A172 (cell line): ENCODE results near the gene IFI16. TPM values are rescaled to one million over a fixed set of nuclear protein-coding genes. Genes with fewer than 3 reads are reported as not detected.
"Not testable (repeated sequence)": the region's sequence is repeated elsewhere in the genome, so short reads cannot be mapped to it uniquely, and the experiment has no call there.

Source experiments
- DNase-seq: peaks from one replicate; pipeline ENCODE4 v3.0.0-alpha.2; 2015; ENCODE audit warnings: low spot score
- total RNA-seq: library from RNA; depleted of rRNA; stranded (reverse); fragments of >200 nt; shearing (Covaris generic); gene quantifications from 2 replicates; pipeline ENCODE4 v1.2.3, GENCODE V29; 2014

Gene IFI16
- total RNA-seq, 1 experiment from 2014 or later = 52.3 TPM

DNA sequence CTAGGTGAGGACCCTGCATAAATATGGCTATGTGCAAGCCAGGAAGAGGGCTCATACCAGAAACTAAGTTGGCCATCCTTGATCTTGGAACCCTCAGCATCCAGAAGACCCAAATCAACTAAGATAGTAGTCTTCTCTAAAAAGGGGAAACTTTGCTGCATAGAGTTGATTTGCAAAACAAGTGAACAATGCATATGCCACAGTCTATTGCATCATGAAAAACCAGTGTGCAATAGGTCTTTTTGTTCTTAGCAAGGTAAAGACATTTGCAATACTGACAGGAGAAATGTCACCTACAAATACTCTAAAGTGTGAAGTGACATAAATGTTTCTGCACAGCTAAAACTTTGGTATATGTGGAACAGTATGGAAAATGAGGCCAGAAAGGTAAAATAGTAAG, 2.0 kb upstream of the IFI16 start:
- DNase-seq = no peak

DNA sequence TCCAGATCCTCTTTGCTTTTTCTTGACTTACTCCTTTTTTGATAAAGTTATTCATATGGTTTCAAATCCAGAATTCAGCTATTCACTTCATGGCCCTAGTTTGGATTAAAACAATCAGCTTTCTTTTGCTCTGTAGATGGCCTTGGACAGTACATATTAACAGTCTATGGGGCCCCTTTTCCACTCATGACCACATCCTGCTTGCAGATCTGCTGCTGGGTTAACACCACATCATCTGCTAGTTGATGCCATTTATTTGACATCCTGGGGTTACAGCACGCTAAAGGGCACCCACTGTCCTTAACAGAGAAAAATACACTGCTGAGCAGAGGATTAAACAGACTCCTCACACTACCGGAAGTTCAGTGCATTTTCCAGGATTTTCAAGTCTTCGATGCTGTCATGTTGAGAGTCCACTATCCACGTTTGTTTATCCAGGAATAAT, 941 bp upstream of the IFI16 start:
- peak; percentile 19 for DNase-seq

- peak; percentile 31 for DNase-seq
These were observed 420 bp upstream of the IFI16 start for GRCh38 chr1:159009287-159009686.

- DNase-seq = no peak
These were observed 684 bp downstream of the IFI16 start for GRCh38 chr1:159010391-159010790.

DNA sequence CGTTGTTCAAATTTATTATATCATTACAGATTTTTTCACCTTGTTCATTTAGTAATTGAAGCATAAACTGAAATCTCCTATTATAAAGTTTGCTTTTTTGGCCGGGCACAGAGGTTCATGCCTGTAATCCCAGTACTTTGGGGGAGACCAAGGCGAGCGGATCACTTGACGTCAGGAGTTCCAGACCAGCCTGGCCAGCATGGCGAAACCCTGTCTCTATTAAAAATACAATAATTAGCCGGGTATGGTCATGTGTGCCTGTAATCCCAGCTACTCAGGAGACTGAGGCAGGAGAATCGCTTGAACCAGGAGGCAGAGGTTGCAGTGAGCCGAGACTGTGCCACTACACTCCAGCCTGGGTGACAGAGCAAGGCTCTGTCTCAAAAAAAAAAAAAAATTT, 1.3 kb downstream of the IFI16 start:
- DNase-seq = not testable (repeated sequence)

DNA sequence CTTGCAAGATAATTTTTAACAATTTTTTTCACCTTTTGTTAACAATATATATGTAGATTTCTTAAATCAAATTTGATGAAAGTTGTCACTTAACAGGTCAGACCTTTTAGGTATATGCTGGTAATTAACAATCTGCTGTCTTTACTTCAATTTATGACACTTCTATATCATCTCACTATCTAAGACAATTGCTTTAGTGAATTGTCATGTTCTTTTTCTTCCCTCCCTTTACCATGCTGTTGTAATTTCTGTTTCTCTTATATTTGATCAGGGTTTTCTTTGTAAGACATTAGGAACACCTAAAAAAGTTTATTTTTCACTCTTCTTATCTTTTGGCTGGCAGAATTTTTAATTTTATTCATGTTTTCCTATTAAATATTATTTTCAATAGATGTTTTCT, 2.0 kb downstream of the IFI16 start:
- DNase-seq = no peak

DNA sequence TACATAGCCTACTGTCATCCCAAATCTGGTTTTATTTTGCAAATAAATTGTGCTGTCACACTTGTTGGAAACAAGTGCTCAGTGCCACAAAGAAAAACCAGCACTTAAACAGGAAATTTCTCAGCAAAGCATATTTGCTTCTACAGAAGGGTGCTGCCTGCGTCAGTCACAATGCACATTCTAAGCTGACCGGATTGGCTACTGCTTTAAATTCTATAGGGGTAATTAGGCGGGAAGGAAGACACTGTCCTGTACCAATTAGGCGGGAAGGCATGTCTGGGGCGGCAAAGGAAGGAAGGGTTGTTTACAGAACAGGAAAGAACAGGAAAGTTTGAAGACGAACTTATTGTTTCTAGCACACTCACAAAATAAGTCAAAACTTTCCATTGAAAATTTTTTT, 2.8 kb downstream of the IFI16 start:
- peak; percentile 76 for DNase-seq

DNA sequence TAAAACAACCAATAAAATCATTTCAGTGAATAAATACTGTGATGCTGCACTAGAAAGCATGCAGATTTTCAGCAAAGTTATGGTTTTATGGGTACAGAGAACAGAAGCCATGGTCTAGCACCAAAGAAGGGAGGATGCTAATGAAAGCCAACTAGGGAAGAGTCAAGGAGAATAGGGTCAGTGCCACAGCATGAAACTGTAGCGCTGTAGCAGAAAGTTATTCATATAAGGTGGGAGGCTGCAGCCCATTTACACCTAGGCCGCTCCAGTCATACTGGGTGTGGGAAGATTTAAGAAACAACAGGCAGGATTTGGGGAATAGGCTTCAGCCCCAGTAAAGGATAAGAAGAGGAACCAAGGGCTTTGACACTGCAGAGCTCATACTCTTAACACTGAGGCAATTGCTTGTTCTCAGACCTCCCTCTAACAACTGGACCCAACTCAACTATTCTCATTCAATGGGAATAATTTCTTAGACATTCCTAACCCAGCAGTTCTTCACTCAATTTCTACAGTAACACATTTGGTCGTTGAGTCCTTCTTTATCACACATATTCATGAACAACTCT, 4.4 kb downstream of the IFI16 start:
- no peak for DNase-seq

DNA sequence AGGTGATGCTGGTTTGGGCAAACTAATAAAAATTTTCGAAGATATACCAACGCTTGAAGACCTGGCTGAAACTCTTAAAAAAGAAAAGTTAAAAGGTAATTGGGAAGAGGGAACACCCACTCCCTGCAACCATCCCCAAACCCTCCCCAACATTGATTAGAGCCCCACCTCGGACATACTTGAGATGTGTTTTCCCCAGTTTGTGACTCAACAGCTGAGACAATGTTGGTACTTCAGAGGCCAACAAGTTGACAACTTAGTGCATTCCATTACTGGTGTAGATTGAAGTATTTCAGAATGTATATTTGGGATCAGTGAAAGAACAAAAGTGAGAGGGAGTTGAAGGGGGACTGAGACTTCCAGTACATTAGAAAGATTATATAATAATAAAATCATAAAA, 5.1 kb downstream of the IFI16 start:
- no peak for DNase-seq

GRCh38 chr1:159015440-159015909, 5.8 kb downstream of the IFI16 start:
- DNase-seq = peak; percentile 93

DNA sequence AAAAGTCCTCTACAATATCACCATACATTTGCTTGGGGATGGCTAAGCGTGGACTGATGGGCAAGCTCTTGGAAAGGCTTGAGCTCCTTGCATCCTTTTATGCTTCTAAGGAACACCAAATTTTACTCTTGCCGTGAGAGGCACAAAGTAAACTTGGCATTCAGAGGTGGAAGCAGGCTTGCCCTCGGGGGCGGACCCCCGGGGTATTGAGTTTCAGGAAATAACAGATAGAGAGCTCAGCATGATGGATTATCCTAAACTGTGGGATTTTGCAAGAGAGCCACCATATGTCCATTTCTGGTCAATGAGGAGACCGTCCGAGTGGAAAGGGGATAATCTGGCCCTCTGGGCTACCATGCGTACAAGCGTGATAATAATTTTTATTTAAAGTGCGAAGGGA, 14.0 kb downstream of the IFI16 start:
- DNase-seq = no peak

DNA sequence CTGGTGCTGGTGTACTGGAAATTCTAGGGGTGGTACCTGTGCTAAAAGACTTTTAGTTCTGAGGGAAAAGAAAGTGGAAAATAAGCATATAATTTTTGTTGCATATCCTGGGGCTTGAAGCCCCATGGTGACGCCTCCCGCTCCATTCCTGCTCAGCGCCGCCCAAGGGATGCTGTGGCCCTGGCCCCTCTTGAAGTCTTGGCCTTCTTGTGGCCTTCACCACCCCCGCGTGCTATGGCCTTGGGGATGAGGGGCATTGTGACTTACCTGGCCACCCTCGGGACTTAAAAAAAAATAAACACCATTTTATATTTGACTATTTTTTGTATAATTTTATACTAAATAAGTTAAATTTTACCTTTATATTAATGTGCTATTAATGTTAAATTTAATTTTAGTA, 15.3 kb downstream of the IFI16 start:
- no peak for DNase-seq

DNA sequence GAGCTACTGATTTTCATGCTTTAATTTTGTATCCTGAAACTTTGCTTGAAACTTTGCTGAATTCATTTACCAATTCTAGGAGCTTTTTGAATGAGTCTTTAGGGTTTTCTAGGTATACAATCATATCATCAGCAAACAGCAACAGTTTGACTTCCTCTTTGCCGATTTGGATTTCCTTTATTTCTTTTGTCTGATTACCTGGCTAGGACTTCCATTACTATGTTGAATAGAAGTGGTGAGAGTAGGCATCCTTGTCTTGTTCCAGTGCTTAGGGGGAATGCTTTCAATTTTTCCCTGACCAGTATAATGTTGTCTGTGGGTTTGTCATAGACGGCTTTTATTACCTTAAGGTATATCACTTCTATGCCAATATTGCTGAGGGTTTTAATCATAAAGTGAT, 17.1 kb downstream of the IFI16 start:
- DNase-seq = not testable (repeated sequence)

DNA sequence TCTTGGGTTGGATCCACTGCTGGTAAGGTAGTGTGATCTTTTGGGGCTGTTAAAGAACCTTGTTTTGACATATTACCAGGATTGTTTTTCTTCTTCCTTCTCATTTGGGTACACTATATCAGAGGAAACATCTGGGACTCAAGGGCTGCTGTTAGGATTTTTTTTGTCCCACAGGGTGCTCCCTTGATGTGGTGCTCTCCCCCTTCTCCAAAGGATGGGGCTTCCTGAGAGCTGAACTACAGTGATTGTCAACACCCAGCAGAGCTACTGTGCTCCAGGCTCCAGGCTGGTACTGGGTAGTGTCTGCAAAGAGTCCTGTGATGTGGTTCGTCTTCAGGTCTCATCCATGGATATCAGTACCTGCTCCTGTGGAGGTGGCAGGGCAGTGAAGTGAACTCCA, 20.6 kb downstream of the IFI16 start:
- no peak for DNase-seq

DNA sequence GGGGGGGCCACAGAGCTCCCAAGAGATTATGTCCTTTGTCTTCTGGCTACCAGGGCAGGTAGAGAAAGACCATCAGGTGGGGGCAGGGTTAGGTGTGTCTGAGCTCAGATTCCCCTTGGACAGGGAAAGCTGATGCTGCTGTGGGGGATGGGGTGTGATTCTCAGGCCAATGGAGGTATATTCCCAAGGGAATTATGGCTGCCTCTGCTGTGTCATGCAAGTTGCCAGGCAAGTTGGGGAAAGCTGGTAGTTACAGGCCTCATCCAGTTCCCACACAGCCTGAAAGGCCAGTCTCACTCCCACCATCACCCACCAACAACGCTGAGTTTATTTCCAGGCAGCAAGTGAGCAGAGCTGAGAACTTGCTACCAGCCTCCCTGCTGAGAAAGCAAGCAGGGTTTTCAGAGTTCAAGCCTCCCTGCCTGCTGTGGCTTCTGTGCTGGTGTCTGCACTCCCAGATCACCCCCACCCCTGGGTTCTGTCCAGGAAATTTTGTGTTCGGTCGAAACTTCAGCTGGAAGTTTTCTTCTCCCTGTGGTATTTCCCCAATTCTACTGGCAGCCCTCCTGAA, 21.3 kb downstream of the IFI16 start:
- no peak for DNase-seq

DNA sequence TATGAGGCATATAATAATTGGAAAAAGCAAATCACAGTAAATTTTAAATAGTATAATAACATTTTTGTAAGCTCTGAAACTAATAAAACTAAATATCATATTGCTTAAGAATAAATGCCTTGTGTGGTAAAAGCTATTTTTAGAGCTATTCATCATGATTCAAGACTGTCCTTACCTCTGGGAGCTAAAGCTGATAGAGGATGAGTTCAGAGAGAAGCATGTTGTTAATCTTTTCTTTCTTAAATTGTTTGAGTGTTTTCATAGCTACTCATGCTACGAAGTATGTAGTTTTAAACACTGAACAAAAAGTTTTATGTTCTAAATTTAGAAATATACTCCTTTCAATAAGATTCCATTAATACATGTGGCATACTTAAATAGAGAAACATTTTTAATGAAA, 30.5 kb downstream of the IFI16 start:
- peak; percentile 5 for DNase-seq

DNA sequence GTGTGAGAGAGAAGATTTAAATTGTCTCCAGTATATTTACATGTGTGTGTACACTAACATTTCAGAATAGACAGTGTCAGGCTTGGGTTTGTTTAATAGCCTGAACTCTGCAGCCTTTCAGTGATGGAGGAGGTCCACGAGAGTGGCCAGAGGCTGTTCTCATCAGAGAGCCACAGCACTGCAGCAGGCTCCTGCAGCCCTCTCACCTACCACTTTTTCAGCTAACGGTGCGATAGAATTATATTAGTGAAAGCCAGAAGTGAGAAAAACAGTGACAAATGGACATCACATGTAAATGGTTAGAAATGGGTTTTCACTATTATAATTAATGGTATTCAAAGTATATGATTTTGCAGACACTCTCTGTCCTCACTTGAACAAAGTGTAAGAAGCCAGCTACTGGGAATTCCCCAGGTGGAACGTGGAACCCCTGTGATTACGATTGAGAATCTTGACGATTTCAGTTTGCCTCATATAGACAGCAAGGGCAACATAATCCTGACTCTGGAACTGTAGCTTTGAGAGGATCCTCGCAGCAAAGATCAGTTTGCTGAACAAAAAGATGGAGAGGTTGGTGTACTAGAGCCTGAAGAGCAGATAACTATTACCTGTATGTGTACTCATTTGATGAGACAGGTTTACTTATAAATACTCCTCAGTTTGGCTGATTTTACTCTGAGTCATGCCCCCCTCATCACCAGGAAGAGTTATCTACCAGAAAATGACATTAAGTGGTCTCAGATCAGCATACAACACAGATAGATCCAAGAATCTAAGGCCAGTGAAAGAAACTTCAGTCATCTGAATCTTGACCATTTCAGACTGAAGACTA, 31.4 kb downstream of the IFI16 start:
- DNase-seq = no peak

GRCh38 chr1:159046486-159046885, 36.8 kb downstream of the IFI16 start:
- not testable (repeated sequence) for DNase-seq

GRCh38 chr1:159051436-159051835, 41.7 kb downstream of the IFI16 start:
- DNase-seq = no peak

DNA sequence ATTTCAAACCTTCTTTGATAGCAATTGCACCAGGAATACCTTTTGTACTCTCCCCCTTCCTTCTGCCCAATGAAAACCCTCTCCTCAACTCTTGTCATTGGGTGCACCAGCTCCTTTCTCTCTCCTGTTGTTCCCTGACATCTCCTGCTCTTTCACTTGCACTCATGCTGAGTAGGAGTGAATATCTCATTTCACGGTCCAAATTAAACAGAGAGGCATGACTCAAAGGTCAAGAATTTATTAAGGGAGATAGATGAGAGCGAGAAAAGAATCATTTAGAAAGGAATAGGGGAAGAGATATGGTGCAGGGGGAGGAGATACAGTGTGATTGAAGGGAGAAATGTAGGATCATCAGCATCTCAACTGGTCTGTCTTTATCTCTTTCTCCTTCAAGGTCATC, 44.7 kb downstream of the IFI16 start:
- peak; percentile 13 for DNase-seq

- DNase-seq = no peak
These were observed 45.5 kb downstream of the IFI16 start for GRCh38 chr1:159055181-159055641.

DNA sequence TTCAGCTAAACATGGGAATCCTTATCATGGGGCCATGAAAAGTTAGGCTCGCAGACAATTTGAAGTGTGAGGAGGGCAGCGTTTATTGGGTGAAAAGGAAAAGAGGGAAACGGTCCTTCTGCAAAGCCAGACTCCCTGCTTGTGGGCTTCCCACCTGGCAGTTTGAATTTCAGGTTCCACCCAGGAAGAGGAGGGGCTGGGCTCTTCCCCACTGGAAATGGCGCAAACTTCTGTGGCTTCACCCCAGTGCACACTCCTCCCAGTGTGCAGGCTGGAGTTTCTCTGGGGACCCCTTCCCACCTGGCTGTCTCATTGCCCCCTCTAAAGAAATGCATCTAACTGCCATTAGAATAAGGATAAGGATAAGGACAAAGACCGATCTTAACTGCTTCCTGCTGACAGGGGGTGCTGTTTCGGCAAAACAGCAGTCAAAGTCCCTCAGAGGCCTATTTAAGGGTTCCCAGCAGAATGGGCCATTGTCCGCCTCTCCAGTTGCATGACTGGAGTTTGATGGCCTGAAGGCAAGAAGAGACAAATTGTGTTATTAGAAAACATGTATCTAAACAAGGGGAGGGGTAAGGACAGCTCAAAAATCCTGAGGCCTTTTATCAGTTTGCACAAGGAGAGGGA, 46.5 kb downstream of the IFI16 start:
- DNase-seq = no peak
